Measurements from ENCODE around the gene PRMT1.
A peak's percentile ranks its signal among the peaks of the same experiment; 100 is the strongest.

The PRMT1 gene

GRCh38 chr19:49690079-49690655 lies 13.1 kb downstream of the PRMT1 start:
- H3K4me3 ChIP-seq (replicated peaks in 1 of 2; ENCODE audit: low read depth in 2 of 2, low read length in 2 of 2): peak overlapping the region; percentile 47 to 53
- no peak for DNase-seq (ENCODE audit: low read depth in 2 of 2)

GRCh38 chr19:49690656-49691242 lies 13.7 kb downstream of the PRMT1 start, which contains the start of gene CPT1C:
Gene CPT1C, plus strand, starts transcription at chr19:49691116. Its CDS starts 1,137 bp downstream, at chr19:49692253.
- peak; percentile 69 to 78 for DNase-seq (ENCODE audit: low read depth in 2 of 2)
- peak within 1 kb of the TSS; percentile 47 to 53 for H3K4me3 ChIP-seq (replicated peaks in 1 of 2; ENCODE audit: low read depth in 2 of 2, low read length in 2 of 2)
- no peak for TF ChIP-seq CTCF (IDR thresholded peaks at IDR 0.05; ENCODE audit: low read depth, low read length)

More at GRCh38 chr19:49690079-49690655, 13.1 kb downstream of the PRMT1 start:
- no peak for TF ChIP-seq CTCF (IDR thresholded peaks at IDR 0.05; ENCODE audit: low read depth, low read length)

GRCh38 chr19:49691243-49692146 lies 14.4 kb downstream of the PRMT1 start:
- peak overlapping the region; percentile 47 to 53 for H3K4me3 ChIP-seq (replicated peaks in 1 of 2; ENCODE audit: low read depth in 2 of 2, low read length in 2 of 2)
- DNase-seq (ENCODE audit: low read depth in 2 of 2): peak; percentile 68 to 79

GRCh38 chr19:49692147-49692506 lies 15.1 kb downstream of the PRMT1 start:
- TF ChIP-seq CTCF (IDR thresholded peaks at IDR 0.05; ENCODE audit: low read depth, low read length): no peak
- DNase-seq (ENCODE audit: low read depth in 2 of 2): no peak
- peak overlapping the region in 1 of 2 donors; percentile 28 for H3K4me3 ChIP-seq (replicated peaks in 1 of 2; ENCODE audit: low read depth in 2 of 2, low read length in 2 of 2)

More at GRCh38 chr19:49691243-49692146, 14.4 kb downstream of the PRMT1 start:
- TF ChIP-seq CTCF (IDR thresholded peaks at IDR 0.05; ENCODE audit: low read depth, low read length): no peak

GRCh38 chr19:49696115-49696514 lies 19.0 kb downstream of the PRMT1 start:
- TF ChIP-seq CTCF (IDR thresholded peaks at IDR 0.05; ENCODE audit: low read depth, low read length): no peak
- no peak overlapping the region for H3K4me3 ChIP-seq (replicated peaks in 1 of 2; ENCODE audit: low read depth in 2 of 2, low read length in 2 of 2)
- no peak for DNase-seq (ENCODE audit: low read depth in 2 of 2)

GRCh38 chr19:49696865-49697264 lies 19.8 kb downstream of the PRMT1 start:
- no peak overlapping the region for H3K4me3 ChIP-seq (replicated peaks in 1 of 2; ENCODE audit: low read depth in 2 of 2, low read length in 2 of 2)
- no peak for DNase-seq (ENCODE audit: low read depth in 2 of 2)
- no peak for TF ChIP-seq CTCF (IDR thresholded peaks at IDR 0.05; ENCODE audit: low read depth, low read length)

Data from cardiac fibroblast (primary cell).